Testis (tissue), 3 donors: ENCODE results near the gene R3HDM4. TPM values are rescaled to one million over a fixed set of nuclear protein-coding genes. Genes with fewer than 3 reads are reported as not detected.

Experiments
- DNase-seq: peaks from one replicate; pipeline ENCODE4 v3.0.0-alpha.2; 2019
- H3K27ac ChIP-seq, 2 donors: fragments of 200-600 bp; sonication (generic); one replicate each; pipeline ENCODE4 v1.5.1; 2019
- H3K27me3 ChIP-seq: fragments of 200-600 bp; sonication (generic); one replicate; pipeline ENCODE4 v1.5.1; 2019
- H3K36me3 ChIP-seq: fragments of 200-600 bp; sonication (generic); one replicate; pipeline ENCODE4 v1.5.1; 2017; ENCODE audit warnings: low read depth; ENCODE audit errors: missing control alignments
- H3K4me1 ChIP-seq: fragments of 200-600 bp; sonication (generic); one replicate; pipeline ENCODE4 v1.5.1; 2019
- H3K4me3 ChIP-seq, 2 donors: fragments of 200-600 bp; sonication (generic); one replicate each; pipeline ENCODE4 v1.5.1; 2017 to 2019
- H3K9me3 ChIP-seq: fragments of 200-600 bp; sonication (generic); one replicate; pipeline ENCODE4 v1.5.1; 2017
- POLR2A ChIP-seq: fragments of 450-650 bp; IDR thresholded peaks from one replicate; pipeline ENCODE4 v1.6.1; 2017; ENCODE audit warnings: antibody characterized with exemption, mild to moderate bottlenecking, moderate library complexity
- WGBS, 2 donors: methylation state at CpG; one replicate each; pipeline ENCODE4 v1.1.5; 2018; 5-methylcytosine and 5-hydroxymethylcytosine counted together
- intact Hi-C: fragments of 100-400 bp; cut with DNase I; formaldehyde crosslinking; loops from one replicate; pipeline ENCODE4 v1.15.1; 2023; ENCODE audit warnings: low total_unique reads
- polyA plus RNA-seq: library from polyadenylated mRNA; stranded (reverse); fragments of 350-450 nt; fragmentation: Illumina TruSeq; extraction: RNeasy Lipid Tissue Mini Kit (QIAGEN cat#74804); gene quantifications from one replicate; pipeline ENCODE4 v1.2.3, GENCODE V29; 2014; ENCODE audit warnings: low read depth, low replicate concordance; ENCODE audit not compliant: insufficient read depth
- total RNA-seq, 2 donors: library from RNA; depleted of rRNA; stranded (reverse); fragments of >200 nt; gene quantifications; one replicate each; pipeline ENCODE4 v1.2.3, GENCODE V29; 2016
- TF ChIP-seq, protein P1 (sequence below), 3 experiments: fragments of 450-650 bp in 2 of 3; fragments of 200-600 bp in 1 of 3; sonication (generic) in 1 of 3; IDR thresholded peaks; one replicate each; pipeline ENCODE4 v1.5.1; 2016 to 2019; ENCODE audit warnings: antibody characterized with exemption in 3 of 3, mild to moderate bottlenecking in 2 of 3, moderate library complexity in 1 of 3

The R3HDM4 gene
- total and polyA plus RNA-seq, 3 donors from 2014 or later = 19.2 to 30.1 (median 24.6) TPM

DNA sequence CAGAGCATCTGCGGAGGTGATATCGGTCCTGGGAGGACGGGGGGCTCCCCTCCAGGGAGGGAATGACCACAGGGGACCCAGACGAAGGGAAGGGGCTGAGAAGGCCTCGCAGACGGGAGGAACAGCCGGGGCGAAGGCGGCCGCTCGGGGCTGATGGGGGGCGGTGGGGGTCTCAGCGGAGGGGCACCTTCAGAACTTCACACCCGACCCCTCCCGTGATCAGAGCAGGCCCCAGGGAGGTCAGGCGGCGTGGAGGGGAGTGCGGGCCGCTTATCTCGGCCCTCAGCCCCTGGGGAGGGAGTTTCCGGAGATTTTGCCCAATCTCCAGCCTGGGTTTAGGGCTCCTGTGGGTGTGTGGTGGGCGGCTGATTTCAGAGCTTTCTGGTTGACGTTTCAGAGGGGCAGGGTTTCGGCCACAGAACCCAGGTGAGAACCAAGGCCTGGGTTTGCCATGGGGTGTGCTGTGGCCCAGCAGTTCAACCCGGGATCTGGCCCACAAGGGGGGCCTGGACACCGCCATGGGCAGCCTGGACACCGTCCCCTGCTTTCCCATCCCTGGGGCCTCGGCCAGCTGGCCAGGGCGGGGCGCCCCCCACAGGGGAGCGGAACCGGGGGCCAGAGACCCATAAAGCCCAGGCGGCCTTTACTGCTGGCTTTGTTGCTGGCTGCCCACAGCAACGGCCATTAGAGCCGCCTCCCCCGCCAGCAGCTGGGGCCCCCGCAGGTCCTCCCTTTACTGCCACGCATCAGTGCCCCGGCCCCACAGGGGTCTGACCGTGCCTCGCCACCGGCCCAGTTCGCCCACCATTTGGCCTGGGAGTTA lies 41.9 kb upstream of the R3HDM4 start:
- intact Hi-C loops = no loop called here
- H3K9me3 ChIP-seq = no peaks in the 10 kb centered on the region
- TF ChIP-seq POLR2A = no peak
- TF ChIP-seq, protein P1, sequence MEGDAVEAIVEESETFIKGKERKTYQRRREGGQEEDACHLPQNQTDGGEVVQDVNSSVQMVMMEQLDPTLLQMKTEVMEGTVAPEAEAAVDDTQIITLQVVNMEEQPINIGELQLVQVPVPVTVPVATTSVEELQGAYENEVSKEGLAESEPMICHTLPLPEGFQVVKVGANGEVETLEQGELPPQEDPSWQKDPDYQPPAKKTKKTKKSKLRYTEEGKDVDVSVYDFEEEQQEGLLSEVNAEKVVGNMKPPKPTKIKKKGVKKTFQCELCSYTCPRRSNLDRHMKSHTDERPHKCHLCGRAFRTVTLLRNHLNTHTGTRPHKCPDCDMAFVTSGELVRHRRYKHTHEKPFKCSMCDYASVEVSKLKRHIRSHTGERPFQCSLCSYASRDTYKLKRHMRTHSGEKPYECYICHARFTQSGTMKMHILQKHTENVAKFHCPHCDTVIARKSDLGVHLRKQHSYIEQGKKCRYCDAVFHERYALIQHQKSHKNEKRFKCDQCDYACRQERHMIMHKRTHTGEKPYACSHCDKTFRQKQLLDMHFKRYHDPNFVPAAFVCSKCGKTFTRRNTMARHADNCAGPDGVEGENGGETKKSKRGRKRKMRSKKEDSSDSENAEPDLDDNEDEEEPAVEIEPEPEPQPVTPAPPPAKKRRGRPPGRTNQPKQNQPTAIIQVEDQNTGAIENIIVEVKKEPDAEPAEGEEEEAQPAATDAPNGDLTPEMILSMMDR (IDR thresholded peaks at IDR 0.05) = no peak
- no peaks in the 10 kb centered on the region for H3K27me3 ChIP-seq
- no peak overlapping the region for H3K27ac ChIP-seq
- no peaks in the 10 kb centered on the region for H3K4me1 ChIP-seq
- no peak for DNase-seq
- no peak overlapping the region for H3K4me3 ChIP-seq
- 76 to 85% methylated on average over 29 to 42 of the region's 43 CpGs for WGBS, 2 donors
- no peaks in the 10 kb centered on the region for H3K36me3 ChIP-seq

DNA sequence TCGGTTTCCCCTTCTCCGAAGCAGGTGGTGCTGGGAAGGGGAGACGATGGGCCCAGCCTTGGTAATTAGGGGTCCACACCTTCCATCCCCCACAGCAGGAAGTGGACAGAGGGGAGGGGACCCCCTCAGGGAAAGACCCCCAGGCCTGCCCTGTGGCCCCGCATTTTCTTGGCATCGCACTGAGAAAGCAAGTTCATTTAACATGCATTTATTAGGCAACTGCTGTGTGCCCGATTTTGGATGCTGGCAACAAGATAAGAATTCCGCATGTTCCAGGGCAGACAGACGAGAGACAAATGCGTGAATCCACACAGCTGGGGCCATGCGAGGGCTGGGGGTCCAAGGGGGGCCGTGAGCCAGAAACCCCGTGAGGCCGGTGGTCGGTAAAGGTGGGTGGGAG lies 41.3 kb upstream of the R3HDM4 start:
- H3K4me3 ChIP-seq = no peak overlapping the region
- WGBS, 2 donors = 75 to 79% methylated on average over 13 to 14 of the region's 14 CpGs
- H3K9me3 ChIP-seq = no peaks in the 10 kb centered on the region
- no peaks in the 10 kb centered on the region for H3K36me3 ChIP-seq
- H3K4me1 ChIP-seq = no peaks in the 10 kb centered on the region
- DNase-seq = no peak
- H3K27ac ChIP-seq = no peak overlapping the region
- intact Hi-C loops = no loop called here
- no peaks in the 10 kb centered on the region for H3K27me3 ChIP-seq
- TF ChIP-seq, protein P1 (IDR thresholded peaks at IDR 0.05) = no peak
- no peak for TF ChIP-seq POLR2A

DNA sequence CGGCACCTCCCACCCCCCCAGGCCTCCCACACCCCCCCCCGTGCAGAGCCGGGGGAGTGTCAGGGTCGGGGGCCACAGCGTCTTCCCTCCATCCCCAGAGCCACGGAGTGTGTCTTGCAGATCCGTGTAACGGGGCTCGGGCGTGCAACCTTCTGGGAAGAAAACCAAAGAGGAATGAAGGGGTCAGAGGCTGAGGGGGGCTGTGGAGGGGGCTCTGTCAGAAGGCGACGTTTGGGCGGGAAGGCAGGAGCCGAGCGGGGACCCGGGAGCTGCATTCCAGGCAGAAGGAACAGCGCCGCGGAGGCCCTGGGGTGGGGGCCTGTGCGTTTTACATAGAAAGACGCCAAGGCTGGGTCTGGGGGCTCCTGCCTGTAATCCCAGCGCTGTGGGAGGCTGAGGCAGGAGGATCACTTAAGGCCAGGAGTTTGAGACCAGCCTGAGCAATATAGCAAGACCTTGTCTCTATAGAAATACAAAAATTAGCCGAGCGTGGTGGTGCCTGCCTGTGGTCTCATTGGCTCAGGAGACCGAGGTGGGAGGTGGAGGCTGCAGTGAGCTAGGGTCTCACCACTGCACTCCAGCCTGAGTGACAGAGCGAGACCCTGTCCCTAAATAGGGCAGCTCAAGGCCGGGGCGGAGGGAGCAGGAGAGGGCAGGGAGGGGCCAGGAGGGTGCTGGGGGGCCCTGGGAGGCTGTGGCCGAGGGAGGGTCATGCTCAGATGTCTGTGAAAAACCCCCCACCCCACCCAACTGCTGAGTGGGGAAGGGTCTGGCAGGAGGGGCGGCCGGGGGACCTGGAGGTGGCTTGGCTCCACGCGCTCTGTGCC lies 40.6 kb upstream of the R3HDM4 start:
- WGBS, 2 donors = 74 to 77% methylated on average over 22 to 33 of the region's 33 CpGs
- Histone ChIP-seq H3K27ac (no peak overlapping the region), H3K9me3 (no peaks in the 10 kb centered on the region), H3K36me3 (no peaks in the 10 kb centered on the region), H3K4me3 (no peak overlapping the region), H3K27me3 (no peaks in the 10 kb centered on the region), H3K4me1 (no peaks in the 10 kb centered on the region)
- TF ChIP-seq POLR2A = no peak
- TF ChIP-seq, protein P1 (IDR thresholded peaks at IDR 0.05) = no peak
- DNase-seq = no peak
- intact Hi-C loops = no loop called here

DNA sequence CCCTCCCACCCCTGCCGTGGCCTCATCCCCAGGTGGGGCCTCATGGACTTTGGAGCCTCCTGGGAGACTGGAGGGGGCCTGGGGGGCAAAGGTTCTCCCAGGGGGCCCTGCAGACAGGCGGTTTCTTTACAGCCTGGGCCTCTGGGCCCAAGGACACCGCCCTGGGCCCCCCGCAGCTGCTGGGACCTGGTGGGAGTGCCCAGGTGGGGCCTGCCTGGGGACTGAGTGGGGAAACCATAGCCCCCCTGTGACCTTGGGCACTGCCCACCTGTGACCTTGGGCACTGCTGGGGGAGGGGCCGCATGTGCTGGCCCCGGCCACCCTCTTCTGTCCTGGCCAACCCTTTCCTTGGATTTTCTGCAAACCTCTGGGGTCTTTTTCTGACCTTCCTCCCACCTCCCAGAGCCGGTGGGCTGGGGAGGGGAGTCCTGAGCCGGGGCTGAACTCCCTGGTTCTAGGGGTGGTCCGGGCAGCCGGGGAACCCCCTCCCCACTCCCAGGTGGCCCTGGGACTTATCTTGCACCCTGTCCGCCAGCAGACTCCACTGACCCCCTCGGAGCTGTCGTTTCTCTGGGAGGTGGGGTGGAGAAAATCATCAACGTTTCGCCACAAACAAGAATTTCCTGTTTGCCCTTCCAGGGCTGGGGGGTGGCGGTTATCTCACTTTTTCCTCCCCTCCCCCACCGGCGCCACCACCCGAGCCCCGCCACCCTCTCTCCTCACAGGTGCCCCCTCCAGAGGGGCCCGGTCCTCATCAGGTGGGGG lies 39.8 kb upstream of the R3HDM4 start:
- intact Hi-C loops = no loop called here
- no peaks in the 10 kb centered on the region for H3K9me3 ChIP-seq
- 62 to 63% methylated on average over 18 to 21 of the region's 21 CpGs for WGBS, 2 donors
- no peak overlapping the region for H3K27ac ChIP-seq
- TF ChIP-seq, protein P1 (IDR thresholded peaks at IDR 0.05) = no peak
- no peak for TF ChIP-seq POLR2A
- H3K27me3 ChIP-seq = no peaks in the 10 kb centered on the region
- H3K4me1 ChIP-seq = no peaks in the 10 kb centered on the region
- no peak for DNase-seq
- H3K36me3 ChIP-seq = no peaks in the 10 kb centered on the region
- H3K4me3 ChIP-seq = no peak overlapping the region
